Central memory CD8-positive, alpha-beta T cell (primary cell): ENCODE data around the gene RPL38.

ENCODE experiments used
- ATAC-seq: fragments of 150-1000 bp; cut with Tn5 transposase; replicated peaks from 2 replicates; pipeline ENCODE4 v1.10.0; 2022; ENCODE audit warnings: mild to moderate bottlenecking, moderate FRiP score, moderate number of reproducible peaks; ENCODE audit not compliant: poor library complexity, severe bottlenecking; ENCODE audit errors: extremely low read depth
- DNase-seq, 2 donors: peaks; one replicate each; pipeline ENCODE4 v3.0.0; 2021; ENCODE audit warnings: low spot score in 2 of 2
- H3K27ac Mint-ChIP-seq: one replicate; pipeline ENCODE4 v1.8.0; 2022; ENCODE audit warnings: low read depth, mild to moderate bottlenecking, moderate library complexity, mixed read lengths
- H3K27me3 Mint-ChIP-seq: one replicate; pipeline ENCODE4 v1.8.0; 2022; ENCODE audit warnings: mixed read lengths
- H3K36me3 Mint-ChIP-seq: one replicate; pipeline ENCODE4 v1.8.0; 2022; ENCODE audit warnings: mild to moderate bottlenecking, moderate library complexity, mixed read lengths; ENCODE audit not compliant: insufficient read depth
- H3K4me1 Mint-ChIP-seq: one replicate; pipeline ENCODE4 v1.8.0; 2022; ENCODE audit warnings: mixed read lengths
- H3K4me3 Mint-ChIP-seq: one replicate; pipeline ENCODE4 v1.8.0; 2022; ENCODE audit warnings: mild to moderate bottlenecking, moderate library complexity, mixed read lengths
- H3K9me3 Mint-ChIP-seq: one replicate; pipeline ENCODE4 v1.8.0; 2022; ENCODE audit warnings: mixed read lengths

RPL38 gene

GRCh38 chr17:74226252-74226651 lies 22.8 kb downstream of the RPL38 start:
- no peaks in the 10 kb centered on the region for H3K9me3 Mint-ChIP-seq
- H3K36me3 Mint-ChIP-seq = peaks cover 11% of the 10 kb centered on the region
- no peaks in the 10 kb centered on the region for H3K27me3 Mint-ChIP-seq
- H3K4me3 Mint-ChIP-seq = no peak overlapping the region
- H3K27ac Mint-ChIP-seq = no peak overlapping the region
- DNase-seq (no peak), ATAC-seq (no peak)
- no peaks in the 10 kb centered on the region for H3K4me1 Mint-ChIP-seq

GRCh38 chr17:74227271-74228080 lies 24.0 kb downstream of the RPL38 start:
- H3K36me3 Mint-ChIP-seq = peaks cover 8% of the 10 kb centered on the region
- H3K4me1 Mint-ChIP-seq = no peaks in the 10 kb centered on the region
- no peak for ATAC-seq
- no peaks in the 10 kb centered on the region for H3K9me3 Mint-ChIP-seq
- H3K27me3 Mint-ChIP-seq = no peaks in the 10 kb centered on the region
- no peak for DNase-seq
- H3K27ac Mint-ChIP-seq = no peak overlapping the region
- H3K4me3 Mint-ChIP-seq = no peak overlapping the region

GRCh38 chr17:74228306-74228978 lies 25.0 kb downstream of the RPL38 start:
- H3K9me3 Mint-ChIP-seq = no peaks in the 10 kb centered on the region
- H3K4me3 Mint-ChIP-seq = no peak overlapping the region
- H3K27ac Mint-ChIP-seq = no peak overlapping the region
- DNase-seq = no peak
- H3K27me3 Mint-ChIP-seq = no peaks in the 10 kb centered on the region
- ATAC-seq = no peak
- no peaks in the 10 kb centered on the region for H3K4me1 Mint-ChIP-seq
- H3K36me3 Mint-ChIP-seq = peaks cover 9% of the 10 kb centered on the region

- no peak for DNase-seq
- H3K4me1 Mint-ChIP-seq = no peaks in the 10 kb centered on the region
- no peak overlapping the region for H3K27ac Mint-ChIP-seq
- H3K36me3 Mint-ChIP-seq = peaks cover 7% of the 10 kb centered on the region
- H3K4me3 Mint-ChIP-seq = no peak overlapping the region
- no peaks in the 10 kb centered on the region for H3K9me3 Mint-ChIP-seq
- no peak for ATAC-seq
- no peaks in the 10 kb centered on the region for H3K27me3 Mint-ChIP-seq
Observed at GRCh38 chr17:74230896-74231295, 27.4 kb downstream of the RPL38 start.

- Mint-ChIP-seq H3K36me3 (peaks cover 7% of the 10 kb centered on the region), H3K27me3 (no peaks in the 10 kb centered on the region), H3K4me1 (no peaks in the 10 kb centered on the region), H3K27ac (no peak overlapping the region), H3K9me3 (no peaks in the 10 kb centered on the region), H3K4me3 (no peak overlapping the region)
- DNase-seq (no peak), ATAC-seq (no peak)
Observed at GRCh38 chr17:74231928-74232907, 28.7 kb downstream of the RPL38 start.

- H3K9me3 Mint-ChIP-seq = no peaks in the 10 kb centered on the region
- H3K27ac Mint-ChIP-seq = no peak overlapping the region
- H3K4me1 Mint-ChIP-seq = no peaks in the 10 kb centered on the region
- DNase-seq = no peak
- H3K36me3 Mint-ChIP-seq = peaks cover 8% of the 10 kb centered on the region
- no peak overlapping the region for H3K4me3 Mint-ChIP-seq
- no peak for ATAC-seq
- H3K27me3 Mint-ChIP-seq = no peaks in the 10 kb centered on the region
Observed at GRCh38 chr17:74233937-74234336, 30.5 kb downstream of the RPL38 start.

GRCh38 chr17:74234486-74234885 lies 31.0 kb downstream of the RPL38 start:
- no peaks in the 10 kb centered on the region for H3K27me3 Mint-ChIP-seq
- DNase-seq = no peak
- ATAC-seq = no peak
- H3K36me3 Mint-ChIP-seq = peaks cover 8% of the 10 kb centered on the region
- no peaks in the 10 kb centered on the region for H3K4me1 Mint-ChIP-seq
- no peaks in the 10 kb centered on the region for H3K9me3 Mint-ChIP-seq
- no peak overlapping the region for H3K27ac Mint-ChIP-seq
- no peak overlapping the region for H3K4me3 Mint-ChIP-seq

GRCh38 chr17:74235040-74235581 lies 31.6 kb downstream of the RPL38 start:
- DNase-seq = no peak
- Mint-ChIP-seq H3K27ac (no peak overlapping the region), H3K4me3 (no peak overlapping the region), H3K36me3 (peaks cover 5% of the 10 kb centered on the region), H3K9me3 (no peaks in the 10 kb centered on the region), H3K27me3 (no peaks in the 10 kb centered on the region), H3K4me1 (no peaks in the 10 kb centered on the region)
- no peak for ATAC-seq

GRCh38 chr17:74235911-74236371 lies 32.5 kb downstream of the RPL38 start:
- Mint-ChIP-seq H3K27ac (no peak overlapping the region), H3K9me3 (no peaks in the 10 kb centered on the region), H3K27me3 (no peaks in the 10 kb centered on the region), H3K4me3 (no peak overlapping the region), H3K4me1 (no peaks in the 10 kb centered on the region), H3K36me3 (peaks cover 3% of the 10 kb centered on the region)
- ATAC-seq = no peak
- no peak for DNase-seq

GRCh38 chr17:74237321-74237720 lies 33.8 kb downstream of the RPL38 start:
- ATAC-seq (no peak), DNase-seq (no peak)
- H3K27ac Mint-ChIP-seq = no peak overlapping the region
- H3K4me1 Mint-ChIP-seq = no peaks in the 10 kb centered on the region
- peaks cover 3% of the 10 kb centered on the region for H3K36me3 Mint-ChIP-seq
- H3K9me3 Mint-ChIP-seq = no peaks in the 10 kb centered on the region
- H3K27me3 Mint-ChIP-seq = no peaks in the 10 kb centered on the region
- H3K4me3 Mint-ChIP-seq = no peak overlapping the region

GRCh38 chr17:74239172-74239571 lies 35.7 kb downstream of the RPL38 start:
- ATAC-seq = no peak
- Mint-ChIP-seq H3K27me3 (no peaks in the 10 kb centered on the region), H3K4me1 (no peaks in the 10 kb centered on the region), H3K9me3 (no peaks in the 10 kb centered on the region), H3K27ac (no peak overlapping the region), H3K4me3 (no peak overlapping the region), H3K36me3 (peaks cover 3% of the 10 kb centered on the region)
- no peak for DNase-seq

GRCh38 chr17:74240618-74241205 lies 37.2 kb downstream of the RPL38 start:
- H3K4me1 Mint-ChIP-seq = no peaks in the 10 kb centered on the region
- no peak overlapping the region for H3K4me3 Mint-ChIP-seq
- DNase-seq (no peak), ATAC-seq (no peak)
- peaks cover 6% of the 10 kb centered on the region for H3K36me3 Mint-ChIP-seq
- H3K9me3 Mint-ChIP-seq = no peaks in the 10 kb centered on the region
- no peak overlapping the region for H3K27ac Mint-ChIP-seq
- H3K27me3 Mint-ChIP-seq = no peaks in the 10 kb centered on the region
